Neural progenitor cell (in vitro differentiated cells): ENCODE measurements around the gene LEFTY1. TPM values are rescaled to one million over a fixed set of nuclear protein-coding genes. Genes with fewer than 3 reads are reported as not detected.

ENCODE experiments used
- DNase-seq: peaks from one replicate; pipeline ENCODE4 v3.0.0-alpha.2; 2016; ENCODE audit warnings: low spot score
- H2AFZ ChIP-seq: fragments of 200-600 bp; sonication (generic); replicated peaks from 2 replicates; pipeline ENCODE4 v1.6.1; 2016; ENCODE audit warnings: antibody characterized with exemption
- H3F3A ChIP-seq: fragments of 200-600 bp; sonication (generic); 2 replicates; pipeline ENCODE4 v1.6.1; 2016; ENCODE audit warnings: antibody characterized with exemption, low read depth
- H3K27ac ChIP-seq: fragments of 200-600 bp; sonication (generic); 2 replicates; pipeline ENCODE4 v1.5.1; 2016; ENCODE audit warnings: mild to moderate bottlenecking
- H3K27me3 ChIP-seq: fragments of 200-600 bp; sonication (generic); 2 replicates; pipeline ENCODE4 v1.6.1; 2016; ENCODE audit warnings: mild to moderate bottlenecking, moderate library complexity
- H3K36me3 ChIP-seq: fragments of 200-600 bp; sonication (generic); 2 replicates; pipeline ENCODE4 v1.5.1; 2016
- H3K4me1 ChIP-seq: fragments of 200-600 bp; sonication (generic); 2 replicates; pipeline ENCODE4 v1.6.1; 2016; ENCODE audit warnings: mixed run types
- H3K4me2 ChIP-seq: fragments of 200-600 bp; sonication (generic); 2 replicates; pipeline ENCODE4 v1.6.1; 2016
- H3K4me3 ChIP-seq: fragments of 200-600 bp; sonication (generic); 2 replicates; pipeline ENCODE4 v1.5.1; 2016
- H3K79me2 ChIP-seq: fragments of 200-600 bp; sonication (generic); 2 replicates; pipeline ENCODE4 v1.6.1; 2016; ENCODE audit warnings: low read depth
- H3K9ac ChIP-seq: fragments of 200-600 bp; sonication (generic); 2 replicates; pipeline ENCODE4 v1.6.1; 2016
- H3K9me3 ChIP-seq: fragments of 200-600 bp; sonication (generic); 2 replicates; pipeline ENCODE4 v1.5.1; 2016; ENCODE audit warnings: low read depth
- H4K20me1 ChIP-seq: fragments of 200-600 bp; sonication (generic); 2 replicates; pipeline ENCODE4 v1.6.1; 2016; ENCODE audit warnings: low read depth
- H3K27ac Mint-ChIP-seq: 3 replicates; pipeline ENCODE4 v1.8.0; 2021; ENCODE audit warnings: mixed read lengths
- H3K27me3 Mint-ChIP-seq: 2 replicates; pipeline ENCODE4 v1.8.0; 2022; ENCODE audit warnings: low read depth, mild to moderate bottlenecking, inconsistent platforms, moderate library complexity, mixed read lengths; ENCODE audit not compliant: insufficient read depth
- H3K36me3 Mint-ChIP-seq: 3 replicates; pipeline ENCODE4 v1.8.0; 2021; ENCODE audit warnings: mixed read lengths
- H3K4me1 Mint-ChIP-seq: 3 replicates; pipeline ENCODE4 v1.8.0; 2021; ENCODE audit warnings: mixed read lengths
- H3K4me3 Mint-ChIP-seq: 3 replicates; pipeline ENCODE4 v1.8.0; 2021; ENCODE audit warnings: mild to moderate bottlenecking, moderate library complexity, mixed read lengths
- H3K9me3 Mint-ChIP-seq: 3 replicates; pipeline ENCODE4 v1.8.0; 2020; ENCODE audit warnings: mixed read lengths
- EZH2 ChIP-seq: fragments of 200-600 bp; sonication (generic); IDR thresholded peaks from 2 replicates; pipeline ENCODE4 v1.6.1; 2017; ENCODE audit warnings: antibody characterized with exemption, mild to moderate bottlenecking, moderate library complexity
- EZH2phosphoT487 ChIP-seq: fragments of 200-600 bp; sonication (generic); IDR thresholded peaks from 2 replicates; pipeline ENCODE4 v1.6.1; 2017; ENCODE audit warnings: antibody characterized with exemption
- total RNA-seq: library from RNA; depleted of rRNA; stranded (reverse); fragments of >200 nt; gene quantifications from 2 replicates; pipeline ENCODE4 v1.2.3, GENCODE V29; 2015; ENCODE audit warnings: low replicate concordance
- TF ChIP-seq, protein P1 (sequence below): fragments of 200-600 bp; sonication (generic); IDR thresholded peaks from 2 replicates; pipeline ENCODE4 v1.5.1; 2017; ENCODE audit warnings: antibody characterized with exemption, mild to moderate bottlenecking

Gene LEFTY1
- total RNA-seq, 1 donor from 2014 or later: not detected

DNA sequence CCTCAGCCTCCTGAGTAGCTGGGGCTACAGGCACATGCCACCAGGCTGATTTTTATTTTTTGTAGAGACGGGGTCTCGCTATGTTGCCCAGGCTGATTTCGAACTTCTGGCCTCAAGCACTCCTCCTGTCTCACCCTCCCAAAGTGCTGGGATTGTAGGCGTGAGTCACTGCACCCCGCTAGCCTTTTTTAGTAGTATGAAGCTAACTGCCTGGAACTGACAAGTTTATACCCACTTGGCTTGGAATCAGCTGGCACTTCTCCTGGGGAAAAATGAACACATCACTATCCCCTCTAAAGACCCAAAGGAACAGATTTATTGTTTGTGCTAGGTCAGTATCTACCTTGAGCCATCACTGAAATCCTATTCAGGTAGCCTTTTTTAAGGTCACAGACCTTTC is 25.8 kb downstream of the LEFTY1 start:
- no peaks in the 10 kb centered on the region for H3K36me3 Mint-ChIP-seq
- H3K79me2 ChIP-seq: no peaks in the 10 kb centered on the region
- H3K4me2 ChIP-seq: no peak overlapping the region
- no peak overlapping the region for H3K4me3 ChIP-seq
- peaks cover 2% of the 10 kb centered on the region for H3K27me3 Mint-ChIP-seq
- H3K9me3 ChIP-seq: no peaks in the 10 kb centered on the region
- H3K9me3 Mint-ChIP-seq: no peaks in the 10 kb centered on the region
- no peak overlapping the region for H3K9ac ChIP-seq
- no peaks in the 10 kb centered on the region for H3F3A ChIP-seq
- no peak overlapping the region for H3K27ac Mint-ChIP-seq
- TF ChIP-seq EZH2 (no peak), EZH2phosphoT487 (no peak)
- no peaks in the 10 kb centered on the region for H3K36me3 ChIP-seq
- H3K27me3 ChIP-seq: no peaks in the 10 kb centered on the region
- H3K4me1 ChIP-seq: no peaks in the 10 kb centered on the region
- no peak overlapping the region for H2AFZ ChIP-seq
- H3K27ac ChIP-seq: no peak overlapping the region
- no peak overlapping the region for H3K4me3 Mint-ChIP-seq
- DNase-seq: no peak
- no peaks in the 10 kb centered on the region for H3K4me1 Mint-ChIP-seq
- no peaks in the 10 kb centered on the region for H4K20me1 ChIP-seq

- Histone ChIP-seq H3K36me3 (no peaks in the 10 kb centered on the region), H3K4me3 (no peak overlapping the region), H2AFZ (no peak overlapping the region), H3K4me1 (no peaks in the 10 kb centered on the region), H3K9ac (no peak overlapping the region), H4K20me1 (no peaks in the 10 kb centered on the region), H3K4me2 (no peak overlapping the region), H3K27ac (no peak overlapping the region), H3K79me2 (no peaks in the 10 kb centered on the region), H3K9me3 (no peaks in the 10 kb centered on the region), H3F3A (no peaks in the 10 kb centered on the region), H3K27me3 (no peaks in the 10 kb centered on the region)
- DNase-seq: no peak
- no peaks in the 10 kb centered on the region for H3K4me1 Mint-ChIP-seq
- TF ChIP-seq EZH2phosphoT487 (no peak), EZH2 (no peak)
- TF ChIP-seq, protein P1, sequence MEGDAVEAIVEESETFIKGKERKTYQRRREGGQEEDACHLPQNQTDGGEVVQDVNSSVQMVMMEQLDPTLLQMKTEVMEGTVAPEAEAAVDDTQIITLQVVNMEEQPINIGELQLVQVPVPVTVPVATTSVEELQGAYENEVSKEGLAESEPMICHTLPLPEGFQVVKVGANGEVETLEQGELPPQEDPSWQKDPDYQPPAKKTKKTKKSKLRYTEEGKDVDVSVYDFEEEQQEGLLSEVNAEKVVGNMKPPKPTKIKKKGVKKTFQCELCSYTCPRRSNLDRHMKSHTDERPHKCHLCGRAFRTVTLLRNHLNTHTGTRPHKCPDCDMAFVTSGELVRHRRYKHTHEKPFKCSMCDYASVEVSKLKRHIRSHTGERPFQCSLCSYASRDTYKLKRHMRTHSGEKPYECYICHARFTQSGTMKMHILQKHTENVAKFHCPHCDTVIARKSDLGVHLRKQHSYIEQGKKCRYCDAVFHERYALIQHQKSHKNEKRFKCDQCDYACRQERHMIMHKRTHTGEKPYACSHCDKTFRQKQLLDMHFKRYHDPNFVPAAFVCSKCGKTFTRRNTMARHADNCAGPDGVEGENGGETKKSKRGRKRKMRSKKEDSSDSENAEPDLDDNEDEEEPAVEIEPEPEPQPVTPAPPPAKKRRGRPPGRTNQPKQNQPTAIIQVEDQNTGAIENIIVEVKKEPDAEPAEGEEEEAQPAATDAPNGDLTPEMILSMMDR: no peak
- no peak overlapping the region for H3K27ac Mint-ChIP-seq
- H3K36me3 Mint-ChIP-seq: no peaks in the 10 kb centered on the region
- no peak overlapping the region for H3K4me3 Mint-ChIP-seq
- H3K9me3 Mint-ChIP-seq: no peaks in the 10 kb centered on the region
- H3K27me3 Mint-ChIP-seq: peaks cover 2% of the 10 kb centered on the region
These were observed 26.4 kb downstream of the LEFTY1 start for GRCh38 chr1:225862581-225862950.

GRCh38 chr1:225861834-225862580 is 26.9 kb downstream of the LEFTY1 start:
- Histone ChIP-seq H3K4me2 (no peak overlapping the region), H3K9ac (no peak overlapping the region), H3F3A (no peaks in the 10 kb centered on the region), H3K9me3 (no peaks in the 10 kb centered on the region), H4K20me1 (no peaks in the 10 kb centered on the region), H3K27ac (no peak overlapping the region), H3K4me3 (no peak overlapping the region), H2AFZ (no peak overlapping the region), H3K79me2 (no peaks in the 10 kb centered on the region), H3K27me3 (no peaks in the 10 kb centered on the region), H3K4me1 (no peaks in the 10 kb centered on the region), H3K36me3 (no peaks in the 10 kb centered on the region)
- H3K27ac Mint-ChIP-seq: no peak overlapping the region
- DNase-seq: no peak
- no peaks in the 10 kb centered on the region for H3K36me3 Mint-ChIP-seq
- no peak overlapping the region for H3K4me3 Mint-ChIP-seq
- no peaks in the 10 kb centered on the region for H3K9me3 Mint-ChIP-seq
- TF ChIP-seq, protein P1: no peak
- TF ChIP-seq EZH2phosphoT487 (no peak), EZH2 (no peak)
- H3K4me1 Mint-ChIP-seq: no peaks in the 10 kb centered on the region
- H3K27me3 Mint-ChIP-seq: peaks cover 2% of the 10 kb centered on the region

GRCh38 chr1:225860876-225861441 is 28.0 kb downstream of the LEFTY1 start:
- Histone ChIP-seq H3F3A (no peaks in the 10 kb centered on the region), H3K27me3 (no peaks in the 10 kb centered on the region), H3K9me3 (no peaks in the 10 kb centered on the region), H4K20me1 (no peaks in the 10 kb centered on the region), H3K4me2 (no peak overlapping the region), H3K27ac (no peak overlapping the region), H3K79me2 (no peaks in the 10 kb centered on the region), H2AFZ (no peak overlapping the region), H3K4me1 (no peaks in the 10 kb centered on the region), H3K36me3 (no peaks in the 10 kb centered on the region), H3K9ac (no peak overlapping the region), H3K4me3 (no peak overlapping the region)
- no peaks in the 10 kb centered on the region for H3K4me1 Mint-ChIP-seq
- no peak overlapping the region for H3K27ac Mint-ChIP-seq
- H3K27me3 Mint-ChIP-seq: peaks cover 2% of the 10 kb centered on the region
- H3K36me3 Mint-ChIP-seq: no peaks in the 10 kb centered on the region
- TF ChIP-seq EZH2phosphoT487: no peak
- TF ChIP-seq, protein P1: no peak
- no peak for TF ChIP-seq EZH2
- no peak for DNase-seq
- no peak overlapping the region for H3K4me3 Mint-ChIP-seq
- no peaks in the 10 kb centered on the region for H3K9me3 Mint-ChIP-seq
